Measurements from ENCODE around the gene PCNX1.
A peak's percentile ranks its signal among the peaks of the same experiment; 100 is the strongest.

PCNX1 gene

DNA sequence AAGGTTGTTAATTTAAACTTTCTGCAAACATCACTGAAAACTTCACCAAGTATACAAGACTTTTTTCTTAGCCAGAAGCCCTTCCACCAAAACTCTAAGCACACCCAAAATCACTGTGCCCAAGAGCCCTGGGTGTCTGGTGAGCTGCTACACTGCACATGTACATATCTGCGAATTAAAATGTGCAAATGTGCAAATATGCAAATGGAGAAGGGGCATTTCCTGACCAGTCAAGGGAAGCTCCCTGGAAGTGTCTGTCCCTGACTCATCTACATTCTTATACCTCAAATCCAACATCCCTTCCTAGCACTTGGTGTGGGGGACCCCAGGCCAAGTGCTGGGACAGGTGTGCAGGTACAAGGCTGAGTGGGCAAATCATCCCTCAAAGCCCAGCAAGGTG lies 123.7 kb downstream of the PCNX1 start:
- no peaks in the 10 kb centered on the region for H3K27me3 ChIP-seq (ENCODE audit: control insufficient read depth, insufficient read depth, low read length)
- no peak overlapping the region for H3K4me2 ChIP-seq (ENCODE audit: low read length)
- H3K36me3 ChIP-seq (ENCODE audit: insufficient read depth, low read length) = peaks cover 41% of the 10 kb centered on the region
- H3K4me1 ChIP-seq (ENCODE audit: control insufficient read depth, insufficient read depth, low read length) = peaks cover 5% of the 10 kb centered on the region
- H3K9me3 ChIP-seq (replicated peaks; ENCODE audit: low read length) = no peaks in the 10 kb centered on the region
- no peak overlapping the region for H3K4me3 ChIP-seq (ENCODE audit: low read length)
- H3K9ac ChIP-seq (ENCODE audit: low read depth, low read length) = no peak overlapping the region

DNA sequence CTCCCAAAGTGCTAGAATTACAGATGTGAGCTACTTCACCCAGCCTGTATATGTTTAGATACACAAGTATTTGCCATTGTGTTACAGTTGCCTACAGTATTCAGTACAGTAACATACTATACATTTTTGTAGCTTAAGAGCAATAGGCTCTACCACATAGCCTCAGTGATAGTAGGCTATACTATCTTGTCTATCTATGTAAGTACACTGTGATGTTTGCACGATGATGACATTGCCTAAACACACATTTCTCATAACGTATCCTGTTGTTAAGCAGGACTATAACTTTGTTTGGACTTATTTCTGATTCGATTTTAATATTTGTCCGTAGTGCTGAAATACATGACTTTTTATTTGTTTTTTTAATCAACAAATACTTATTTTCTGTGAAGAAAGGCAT lies 129.2 kb downstream of the PCNX1 start:
- H3K4me2 ChIP-seq (ENCODE audit: low read length) = no peak overlapping the region
- H3K9me3 ChIP-seq (replicated peaks; ENCODE audit: low read length) = no peaks in the 10 kb centered on the region
- no peaks in the 10 kb centered on the region for H3K27me3 ChIP-seq (ENCODE audit: control insufficient read depth, insufficient read depth, low read length)
- H3K4me3 ChIP-seq (ENCODE audit: low read length) = no peak overlapping the region
- no peaks in the 10 kb centered on the region for H3K4me1 ChIP-seq (ENCODE audit: control insufficient read depth, insufficient read depth, low read length)
- H3K36me3 ChIP-seq (ENCODE audit: insufficient read depth, low read length) = peaks cover 48% of the 10 kb centered on the region
- H3K9ac ChIP-seq (ENCODE audit: low read depth, low read length) = no peak overlapping the region

DNA sequence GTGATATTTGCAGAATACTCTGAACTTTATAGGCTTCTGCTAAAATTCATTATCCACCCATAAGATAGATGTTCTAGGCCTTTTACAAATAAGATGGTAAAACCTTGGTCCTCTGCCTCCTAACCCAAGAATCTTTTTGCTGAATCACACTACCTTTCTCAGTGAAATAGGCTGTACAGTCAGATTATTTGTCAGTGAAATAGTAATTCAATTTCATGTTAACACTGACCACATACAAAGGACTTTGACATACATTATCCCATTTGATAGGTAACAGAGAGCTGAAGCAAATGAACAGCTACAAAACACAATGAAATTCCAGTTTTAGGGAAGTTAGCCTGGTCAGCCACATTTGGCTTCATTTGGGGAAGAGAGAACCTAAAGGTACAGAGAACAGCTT lies 141.1 kb downstream of the PCNX1 start:
- no peak overlapping the region for H3K9ac ChIP-seq (ENCODE audit: low read depth, low read length)
- no peak overlapping the region for H3K4me3 ChIP-seq (ENCODE audit: low read length)
- no peaks in the 10 kb centered on the region for H3K27me3 ChIP-seq (ENCODE audit: control insufficient read depth, insufficient read depth, low read length)
- peaks cover 16% of the 10 kb centered on the region for H3K4me1 ChIP-seq (ENCODE audit: control insufficient read depth, insufficient read depth, low read length)
- no peaks in the 10 kb centered on the region for H3K9me3 ChIP-seq (replicated peaks; ENCODE audit: low read length)
- H3K36me3 ChIP-seq (ENCODE audit: insufficient read depth, low read length) = peaks cover 53% of the 10 kb centered on the region
- no peak overlapping the region for H3K4me2 ChIP-seq (ENCODE audit: low read length)

DNA sequence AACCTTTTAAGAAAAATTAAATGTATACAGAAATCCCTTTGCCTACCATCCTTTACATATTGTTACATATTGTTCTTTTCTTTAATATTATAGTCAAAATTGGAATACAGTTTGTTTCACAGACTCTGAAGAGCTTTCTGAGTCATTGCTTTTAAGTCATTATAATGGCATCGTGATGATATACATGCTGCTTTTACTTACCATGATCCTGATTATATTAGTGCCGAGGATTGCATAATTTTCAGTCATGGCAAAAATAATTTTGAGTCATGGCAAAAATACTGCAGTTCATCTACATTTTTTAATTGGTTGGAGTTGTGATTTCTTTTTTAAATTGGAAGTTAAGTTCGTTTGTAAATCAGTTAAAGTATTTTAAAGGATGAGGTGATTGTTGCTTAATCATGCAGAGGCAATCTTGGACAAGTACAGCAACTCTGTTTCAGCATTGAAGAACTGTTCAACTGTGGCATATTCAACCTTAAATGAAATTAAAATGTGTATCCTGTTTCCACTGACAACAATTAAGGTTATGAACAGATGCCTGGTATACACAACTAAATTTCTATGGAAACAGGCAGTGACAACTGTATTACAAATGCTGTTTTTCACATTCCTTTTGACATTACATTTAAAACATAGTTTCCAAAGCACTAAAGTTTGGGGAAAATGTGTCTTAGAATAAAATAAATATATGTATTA lies 142.3 kb downstream of the PCNX1 start:
- peaks cover 51% of the 10 kb centered on the region for H3K36me3 ChIP-seq (ENCODE audit: insufficient read depth, low read length)
- H3K9me3 ChIP-seq (replicated peaks; ENCODE audit: low read length) = no peaks in the 10 kb centered on the region
- H3K9ac ChIP-seq (ENCODE audit: low read depth, low read length) = peak overlapping the region; percentile 54
- H3K4me1 ChIP-seq (ENCODE audit: control insufficient read depth, insufficient read depth, low read length) = peaks cover 16% of the 10 kb centered on the region
- no peak overlapping the region for H3K4me3 ChIP-seq (ENCODE audit: low read length)
- peak overlapping the region; percentile 42 for H3K4me2 ChIP-seq (ENCODE audit: low read length)
- no peaks in the 10 kb centered on the region for H3K27me3 ChIP-seq (ENCODE audit: control insufficient read depth, insufficient read depth, low read length)

DNA sequence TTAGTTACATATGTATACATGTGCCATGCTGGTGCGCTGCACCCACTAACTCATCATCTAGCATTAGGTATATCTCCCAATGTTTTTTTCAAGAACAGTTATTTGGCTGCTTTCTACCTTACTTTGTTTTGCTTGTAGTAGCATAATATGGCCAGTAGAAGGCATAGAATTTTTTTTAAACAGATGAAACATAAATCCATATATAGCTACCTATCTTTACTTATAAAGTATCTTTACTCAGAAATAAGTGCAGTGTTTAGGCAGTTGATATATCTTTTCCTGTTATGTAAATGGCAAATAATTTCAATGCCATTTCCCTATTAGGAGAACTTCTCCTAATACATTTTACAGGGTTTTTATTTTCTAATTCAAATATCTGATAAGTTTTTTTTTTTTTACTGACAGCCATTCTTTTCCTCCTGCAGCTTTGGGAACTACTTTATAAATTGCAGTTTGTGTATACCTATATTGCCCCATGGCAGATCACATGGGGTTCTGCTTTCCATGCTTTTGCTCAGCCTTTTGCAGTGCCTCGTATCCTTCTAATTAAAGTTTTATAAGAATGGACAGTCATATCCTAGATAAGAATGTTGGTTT lies 143.1 kb downstream of the PCNX1 start:
- peaks cover 44% of the 10 kb centered on the region for H3K36me3 ChIP-seq (ENCODE audit: insufficient read depth, low read length)
- no peaks in the 10 kb centered on the region for H3K9me3 ChIP-seq (replicated peaks; ENCODE audit: low read length)
- peaks cover 16% of the 10 kb centered on the region for H3K4me1 ChIP-seq (ENCODE audit: control insufficient read depth, insufficient read depth, low read length)

DNA sequence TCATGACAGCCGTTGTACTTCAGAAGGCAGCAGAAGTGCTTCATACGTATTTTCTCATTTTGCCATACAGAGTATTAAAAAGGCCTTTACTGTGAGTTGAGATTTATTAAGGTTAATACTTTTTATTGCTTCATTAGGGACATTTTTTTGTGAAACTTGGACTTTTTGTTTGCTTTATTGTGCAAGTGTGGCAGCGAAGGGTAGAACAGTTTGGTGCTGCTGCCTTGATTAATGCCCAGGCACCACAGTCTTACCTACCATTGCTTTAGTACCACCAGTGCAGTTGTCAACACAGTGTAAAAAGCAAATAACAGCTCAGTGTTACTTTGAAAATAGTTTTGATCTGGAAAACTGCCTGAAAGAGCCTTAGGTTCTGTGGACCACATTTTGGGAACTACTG lies 147.4 kb downstream of the PCNX1 start:
- peaks cover 41% of the 10 kb centered on the region for H3K36me3 ChIP-seq (ENCODE audit: insufficient read depth, low read length)

More for the DNA sequence above, 143.1 kb downstream of the PCNX1 start:
- Histone ChIP-seq H3K4me3 (ENCODE audit: low read length) (no peak overlapping the region), H3K9ac (ENCODE audit: low read depth, low read length) (no peak overlapping the region), H3K27me3 (ENCODE audit: control insufficient read depth, insufficient read depth, low read length) (no peaks in the 10 kb centered on the region), H3K4me2 (ENCODE audit: low read length) (no peak overlapping the region)

GRCh38 chr14:71056168-71056567 lies 148.9 kb downstream of the PCNX1 start:
- peaks cover 12% of the 10 kb centered on the region for H3K4me1 ChIP-seq (ENCODE audit: control insufficient read depth, insufficient read depth, low read length)
- H3K9ac ChIP-seq (ENCODE audit: low read depth, low read length) = peak overlapping the region; percentile 15
- H3K4me2 ChIP-seq (ENCODE audit: low read length) = no peak overlapping the region
- H3K4me3 ChIP-seq (ENCODE audit: low read length) = no peak overlapping the region
- no peaks in the 10 kb centered on the region for H3K9me3 ChIP-seq (replicated peaks; ENCODE audit: low read length)
- H3K27me3 ChIP-seq (ENCODE audit: control insufficient read depth, insufficient read depth, low read length) = no peaks in the 10 kb centered on the region
- peaks cover 55% of the 10 kb centered on the region for H3K36me3 ChIP-seq (ENCODE audit: insufficient read depth, low read length)

More for the DNA sequence above, 147.4 kb downstream of the PCNX1 start:
- Histone ChIP-seq H3K9me3 (replicated peaks; ENCODE audit: low read length) (no peaks in the 10 kb centered on the region), H3K4me1 (ENCODE audit: control insufficient read depth, insufficient read depth, low read length) (peaks cover 14% of the 10 kb centered on the region), H3K4me3 (ENCODE audit: low read length) (no peak overlapping the region), H3K9ac (ENCODE audit: low read depth, low read length) (no peak overlapping the region), H3K4me2 (ENCODE audit: low read length) (no peak overlapping the region), H3K27me3 (ENCODE audit: control insufficient read depth, insufficient read depth, low read length) (no peaks in the 10 kb centered on the region)

GRCh38 chr14:71060274-71060673 lies 153.0 kb downstream of the PCNX1 start:
- Histone ChIP-seq H3K9me3 (replicated peaks; ENCODE audit: low read length) (no peaks in the 10 kb centered on the region), H3K36me3 (ENCODE audit: insufficient read depth, low read length) (peaks cover 51% of the 10 kb centered on the region), H3K4me3 (ENCODE audit: low read length) (no peak overlapping the region), H3K9ac (ENCODE audit: low read depth, low read length) (no peak overlapping the region), H3K27me3 (ENCODE audit: control insufficient read depth, insufficient read depth, low read length) (no peaks in the 10 kb centered on the region), H3K4me2 (ENCODE audit: low read length) (no peak overlapping the region), H3K4me1 (ENCODE audit: control insufficient read depth, insufficient read depth, low read length) (peaks cover 28% of the 10 kb centered on the region)

DNA sequence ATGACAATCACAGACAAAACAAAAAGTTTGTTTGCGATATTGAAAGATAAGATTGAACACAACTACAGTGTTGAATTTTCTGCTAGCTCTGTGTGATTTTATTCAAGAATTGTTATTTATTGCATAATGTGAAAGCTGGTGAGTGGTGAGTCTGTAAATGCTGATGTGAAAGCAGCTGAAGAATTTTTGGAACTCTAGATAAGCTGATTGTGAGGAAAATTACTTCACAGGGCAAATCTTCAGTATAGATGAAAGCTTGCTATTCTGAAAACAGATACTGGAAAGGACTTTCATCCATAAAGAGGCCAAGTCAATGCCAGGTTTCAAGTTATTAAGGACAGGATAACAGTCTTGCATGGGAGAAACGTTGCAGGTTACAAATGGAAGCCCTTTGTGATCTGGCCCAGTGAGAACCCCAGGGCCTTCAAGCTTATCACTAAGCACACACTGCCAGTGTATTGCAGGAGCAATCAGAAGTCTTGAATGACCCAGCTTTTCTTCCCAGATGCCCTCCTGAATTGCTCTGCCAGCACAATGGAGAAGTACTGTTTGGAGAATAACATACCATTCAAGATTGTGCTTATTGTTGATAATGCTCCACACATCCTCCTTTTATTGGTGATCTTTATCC lies 153.7 kb downstream of the PCNX1 start:
- Histone ChIP-seq H3K27me3 (ENCODE audit: control insufficient read depth, insufficient read depth, low read length) (no peaks in the 10 kb centered on the region), H3K4me3 (ENCODE audit: low read length) (no peak overlapping the region)

GRCh38 chr14:71061458-71061857 lies 154.2 kb downstream of the PCNX1 start:
- H3K9me3 ChIP-seq (replicated peaks; ENCODE audit: low read length) = no peaks in the 10 kb centered on the region
- H3K4me2 ChIP-seq (ENCODE audit: low read length) = no peak overlapping the region
- H3K36me3 ChIP-seq (ENCODE audit: insufficient read depth, low read length) = peaks cover 53% of the 10 kb centered on the region
- H3K4me1 ChIP-seq (ENCODE audit: control insufficient read depth, insufficient read depth, low read length) = peaks cover 19% of the 10 kb centered on the region
- no peak overlapping the region for H3K9ac ChIP-seq (ENCODE audit: low read depth, low read length)
- no peak overlapping the region for H3K4me3 ChIP-seq (ENCODE audit: low read length)
- no peaks in the 10 kb centered on the region for H3K27me3 ChIP-seq (ENCODE audit: control insufficient read depth, insufficient read depth, low read length)

More for the DNA sequence above, 153.7 kb downstream of the PCNX1 start:
- Histone ChIP-seq H3K36me3 (ENCODE audit: insufficient read depth, low read length) (peaks cover 53% of the 10 kb centered on the region), H3K4me1 (ENCODE audit: control insufficient read depth, insufficient read depth, low read length) (peaks cover 23% of the 10 kb centered on the region), H3K4me2 (ENCODE audit: low read length) (no peak overlapping the region), H3K9me3 (replicated peaks; ENCODE audit: low read length) (no peaks in the 10 kb centered on the region), H3K9ac (ENCODE audit: low read depth, low read length) (no peak overlapping the region)

DNA sequence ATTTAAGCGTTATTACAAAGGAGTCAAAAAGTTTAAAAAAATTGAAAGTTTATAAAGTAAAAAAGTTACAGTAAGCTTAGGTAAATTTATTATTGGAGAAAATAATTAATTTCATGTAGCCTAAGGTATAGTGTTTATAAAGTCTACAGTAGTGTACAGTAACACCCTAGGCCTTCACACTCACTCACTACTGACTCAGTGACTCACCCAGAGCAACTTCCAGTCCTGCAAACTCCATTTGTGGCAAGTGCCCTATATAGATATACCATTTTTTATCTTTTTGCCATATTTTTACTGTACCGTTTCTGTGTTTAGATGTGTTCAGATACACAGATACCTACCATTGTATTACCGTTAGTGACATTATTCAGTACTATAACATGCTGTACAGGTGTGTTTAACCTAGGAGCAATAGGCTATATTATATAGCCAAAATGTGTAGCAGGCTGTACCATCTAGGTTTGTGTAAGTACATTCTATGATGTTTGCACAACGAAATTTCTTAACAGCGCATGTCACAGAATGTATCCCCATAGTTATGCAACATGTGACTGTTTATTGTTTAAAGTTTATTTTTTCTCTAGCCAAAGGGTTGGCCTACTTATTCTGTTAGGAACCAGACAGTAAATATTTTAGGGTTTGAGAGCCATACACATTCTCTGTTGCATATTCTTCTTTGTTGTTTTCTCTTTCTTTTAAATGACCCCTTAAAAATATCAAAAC lies 155.5 kb downstream of the PCNX1 start:
- H3K9me3 ChIP-seq (replicated peaks; ENCODE audit: low read length) = no peaks in the 10 kb centered on the region
- no peak overlapping the region for H3K4me2 ChIP-seq (ENCODE audit: low read length)
- peaks cover 16% of the 10 kb centered on the region for H3K4me1 ChIP-seq (ENCODE audit: control insufficient read depth, insufficient read depth, low read length)
- H3K4me3 ChIP-seq (ENCODE audit: low read length) = no peak overlapping the region
- H3K36me3 ChIP-seq (ENCODE audit: insufficient read depth, low read length) = peaks cover 48% of the 10 kb centered on the region
- H3K27me3 ChIP-seq (ENCODE audit: control insufficient read depth, insufficient read depth, low read length) = no peaks in the 10 kb centered on the region
- H3K9ac ChIP-seq (ENCODE audit: low read depth, low read length) = no peak overlapping the region

Measured in skeletal muscle satellite cell (primary cell).